Vagina (tissue), 2 donors: ENCODE measurements around the gene ZSCAN5A. TPM values are rescaled to one million over a fixed set of nuclear protein-coding genes. Genes with fewer than 3 reads are reported as not detected.

Experiments
- DNase-seq, 2 donors: peaks; one replicate each; pipeline ENCODE4 v3.0.0-alpha.2; 2017; ENCODE audit errors: extremely low spot score in 2 of 2
- H3K27ac ChIP-seq: fragments of 200-600 bp; sonication (generic); one replicate; pipeline ENCODE4 v1.5.1; 2019
- H3K27me3 ChIP-seq: fragments of 200-600 bp; sonication (generic); one replicate; pipeline ENCODE4 v1.5.1; 2019
- H3K36me3 ChIP-seq, 2 donors: fragments of 200-600 bp; sonication (generic); one replicate each; pipeline ENCODE4 v1.5.1; 2017 to 2019
- H3K4me1 ChIP-seq: fragments of 200-600 bp; sonication (generic); one replicate; pipeline ENCODE4 v1.5.1; 2019
- H3K4me3 ChIP-seq, 2 donors: fragments of 200-600 bp; sonication (generic); 1 replicate in 1 of 2; 2 replicates in 1 of 2; pipeline ENCODE4 v1.5.1; 2016 to 2019
- H3K9me3 ChIP-seq: fragments of 200-600 bp; sonication (generic); one replicate; pipeline ENCODE4 v1.5.1; 2019
- CTCF ChIP-seq, 3 experiments: fragments of 450-650 bp in 2 of 3; fragments of 200-600 bp in 1 of 3; sonication (generic) in 1 of 3; IDR thresholded peaks; one replicate each; pipeline ENCODE4 v1.5.1; 2017 to 2019; ENCODE audit warnings: antibody characterized with exemption in 3 of 3, mild to moderate bottlenecking in 2 of 3, moderate library complexity in 2 of 3
- POLR2A ChIP-seq, 2 donors: fragments of 450-650 bp; IDR thresholded peaks; one replicate each; pipeline ENCODE4 v1.6.1; 2017; ENCODE audit warnings: antibody characterized with exemption in 2 of 2, mild to moderate bottlenecking in 2 of 2, moderate library complexity in 2 of 2
- POLR2AphosphoS5 ChIP-seq, 2 donors: sonication (generic); formaldehyde crosslinking; IDR thresholded peaks; one replicate each; pipeline ENCODE4 v1.9.0; 2017; ENCODE audit warnings: antibody characterized with exemption in 2 of 2, mild to moderate bottlenecking in 2 of 2, low read depth in 1 of 2; ENCODE audit not compliant: insufficient read depth in 1 of 2
- intact Hi-C: fragments of 100-400 bp; cut with DNase I; formaldehyde crosslinking; loops from one replicate; pipeline ENCODE4 v1.15.1; 2023
- small RNA-seq: library from RNA; depleted of rRNA; stranded (forward); fragments of <200 nt; gene quantifications from one replicate; pipeline ENCODE3, GENCODE V24; 2016
- total RNA-seq: library from RNA; depleted of rRNA; stranded (reverse); fragments of >200 nt; gene quantifications from one replicate; pipeline ENCODE4 v1.2.3, GENCODE V29; 2016

Gene ZSCAN5A
- total RNA-seq, 1 donor from 2014 or later = 2.7 TPM

GRCh38 chr19:56174086-56174485, 140.6 kb downstream of the ZSCAN5A start:
- intact Hi-C loops = no loop called here
- DNase-seq = no peak
- Histone ChIP-seq H3K36me3 (no peaks in the 10 kb centered on the region), H3K4me1 (no peaks in the 10 kb centered on the region), H3K27me3 (no peaks in the 10 kb centered on the region), H3K9me3 (no peaks in the 10 kb centered on the region), H3K4me3 (no peak overlapping the region), H3K27ac (no peak overlapping the region)
- TF ChIP-seq POLR2A (IDR thresholded peaks at IDR 0.05) = no peak
- TF ChIP-seq CTCF (IDR thresholded peaks at IDR 0.05) = no peak
- TF ChIP-seq POLR2AphosphoS5 (IDR thresholded peaks at IDR 0.05; ENCODE audit: insufficient read depth in 1 of 2, low read depth in 1 of 2) = no peak

Small RNA genes within 50 kb of the gene (small RNA-seq; reads per million reads assigned to genes)
- gene RF00019 = not detected

Other genes starting within 250 kb of the ZSCAN5A start
- gene ZNF787, start 193.5 kb downstream of the ZSCAN5A start, total RNA-seq = 13.5 TPM
- gene ZNF444, start 173.6 kb downstream of the ZSCAN5A start, total RNA-seq = 28.7 TPM
- gene GALP, start 138.8 kb downstream of the ZSCAN5A start, total RNA-seq = not detected
- not detected for gene ZSCAN5B, start 117.1 kb downstream of the ZSCAN5A start, total RNA-seq
- not detected for gene ZSCAN5C, start 112.6 kb downstream of the ZSCAN5A start, total RNA-seq
- 7.6 TPM for gene EDDM13, start 42.1 kb downstream of the ZSCAN5A start, total RNA-seq
- 6.9 TPM for gene ZNF582, start 78.7 kb upstream of the ZSCAN5A start, total RNA-seq
- gene ZNF583, start 89.5 kb upstream of the ZSCAN5A start, total RNA-seq = 2.2 TPM
- 2.5 TPM for gene ZNF667, start 162.5 kb upstream of the ZSCAN5A start, total RNA-seq
- gene ZNF471, start 193.0 kb upstream of the ZSCAN5A start, total RNA-seq = 4.2 TPM
- 7.1 TPM for gene ZFP28, start 224.1 kb upstream of the ZSCAN5A start, total RNA-seq